Endodermal cell (in vitro differentiated cells): ENCODE data around the gene ZSCAN10. TPM values are rescaled to one million over a fixed set of nuclear protein-coding genes. Genes with fewer than 3 reads are reported as not detected.

Experiments
- DNase-seq: peaks from one replicate; pipeline ENCODE4 v3.0.0-alpha.2; 2017
- H3K27ac ChIP-seq: 2 replicates; pipeline ENCODE4 v1.5.1; 2013; ENCODE audit warnings: mild to moderate bottlenecking, low read depth, low read length, moderate library complexity
- H3K27me3 ChIP-seq: 2 replicates; pipeline ENCODE4 v1.6.1; 2013; ENCODE audit warnings: mild to moderate bottlenecking, low read length, moderate library complexity; ENCODE audit not compliant: insufficient read depth, control insufficient read depth, poor library complexity, severe bottlenecking
- H3K36me3 ChIP-seq: 2 replicates; pipeline ENCODE4 v1.7.0; 2013; ENCODE audit warnings: mild to moderate bottlenecking, low read length, moderate library complexity; ENCODE audit not compliant: control insufficient read depth, insufficient read depth
- H3K4me1 ChIP-seq: one replicate; pipeline ENCODE4 v1.7.0; 2013; ENCODE audit warnings: low read length; ENCODE audit not compliant: control insufficient read depth, insufficient read depth
- H3K4me3 ChIP-seq: 2 replicates; pipeline ENCODE4 v1.5.1; 2013; ENCODE audit warnings: mild to moderate bottlenecking, low read length, moderate library complexity
- H3K9ac ChIP-seq: 2 replicates; pipeline ENCODE4 v1.6.1; 2013; ENCODE audit warnings: mild to moderate bottlenecking, low read length, moderate library complexity; ENCODE audit not compliant: poor library complexity, severe bottlenecking; ENCODE audit errors: extremely low read depth
- H3K9me3 ChIP-seq: 2 replicates; pipeline ENCODE4 v1.6.1; 2013; ENCODE audit warnings: mild to moderate bottlenecking, low read length, moderate library complexity; ENCODE audit not compliant: control insufficient read depth
- H3K27ac Mint-ChIP-seq: 2 replicates; pipeline ENCODE4 v1.8.0; 2020; ENCODE audit warnings: mixed read lengths
- H3K27me3 Mint-ChIP-seq: 2 replicates; pipeline ENCODE4 v1.8.0; 2021; ENCODE audit warnings: mild to moderate bottlenecking, mixed read lengths; ENCODE audit not compliant: insufficient read depth
- H3K36me3 Mint-ChIP-seq: 2 replicates; pipeline ENCODE4 v1.8.0; 2020; ENCODE audit warnings: low read depth, mixed read lengths
- H3K4me1 Mint-ChIP-seq: 2 replicates; pipeline ENCODE4 v1.8.0; 2020; ENCODE audit warnings: mixed read lengths
- H3K4me3 Mint-ChIP-seq: 2 replicates; pipeline ENCODE4 v1.8.0; 2020; ENCODE audit warnings: mild to moderate bottlenecking, moderate library complexity, mixed read lengths
- H3K9me3 Mint-ChIP-seq: 2 replicates; pipeline ENCODE4 v1.8.0; 2020; ENCODE audit warnings: mild to moderate bottlenecking, mixed read lengths
- CTCF ChIP-seq: fragments of 200-600 bp; sonication (generic); conservative IDR thresholded peaks from 2 replicates; pipeline ENCODE4 v1.5.0; 2021; ENCODE audit warnings: antibody characterized with exemption, mild to moderate bottlenecking
- WGBS, 2 experiments: methylation state at CpG; one replicate each; pipeline versions ENCODE4 v1.1.5 to v1.1.7; 2013; ENCODE audit warnings: missing lambda C conversion rate in 2 of 2, mixed read lengths in 1 of 2; ENCODE audit not compliant: insufficient coverage in 1 of 2, insufficient read length in 1 of 2; 5-methylcytosine and 5-hydroxymethylcytosine counted together
- total RNA-seq, 2 donors: library from RNA; stranded (reverse); fragmentation: NEBNext Ultra II Directional in 1 of 2; extraction: Animal tissue kit (Norgen Biotek cat#: 25700) in 1 of 2; gene quantifications; 2 replicates in 1 of 2; 3 replicates in 1 of 2; pipeline ENCODE4 v1.2.1, GENCODE V29; 2021

ZSCAN10 gene
- total RNA-seq, 2 donors from 2014 or later, result 36.6 to 70.0 TPM

- Mint-ChIP-seq H3K4me3 (no peak overlapping the region), H3K27ac (no peak overlapping the region), H3K27me3 (no peaks in the 10 kb centered on the region), H3K36me3 (peaks cover 31% of the 10 kb centered on the region), H3K9me3 (no peaks in the 10 kb centered on the region), H3K4me1 (peaks cover 11% of the 10 kb centered on the region)
- Histone ChIP-seq H3K4me1 (no peaks in the 10 kb centered on the region), H3K4me3 (no peak overlapping the region), H3K9me3 (no peaks in the 10 kb centered on the region), H3K27ac (no peak overlapping the region), H3K9ac (no peak overlapping the region), H3K27me3 (no peaks in the 10 kb centered on the region), H3K36me3 (peaks cover 13% of the 10 kb centered on the region)
- DNase-seq, result no peak
- TF ChIP-seq CTCF, result no peak
- 95 to 97% methylated on average over 16 of the region's 16 CpGs for WGBS, 2 experiments
Measured at GRCh38 chr16:3120435-3120834, 21.3 kb upstream of the ZSCAN10 start.

- peaks cover 11% of the 10 kb centered on the region for H3K4me1 Mint-ChIP-seq
- H3K9me3 Mint-ChIP-seq, result no peaks in the 10 kb centered on the region
- H3K9ac ChIP-seq, result no peak overlapping the region
- H3K36me3 Mint-ChIP-seq, result peaks cover 37% of the 10 kb centered on the region
- H3K9me3 ChIP-seq, result no peaks in the 10 kb centered on the region
- H3K4me3 Mint-ChIP-seq, result no peak overlapping the region
- no peak overlapping the region for H3K4me3 ChIP-seq
- no peak for TF ChIP-seq CTCF
- no peak overlapping the region for H3K27ac Mint-ChIP-seq
- DNase-seq, result no peak
- H3K36me3 ChIP-seq, result peaks cover 18% of the 10 kb centered on the region
- WGBS, 2 experiments, result 95 to 98% methylated on average over 43 to 57 of the region's 57 CpGs
- H3K27ac ChIP-seq, result no peak overlapping the region
- H3K27me3 ChIP-seq, result no peaks in the 10 kb centered on the region
- no peaks in the 10 kb centered on the region for H3K4me1 ChIP-seq
- H3K27me3 Mint-ChIP-seq, result no peaks in the 10 kb centered on the region
Measured at GRCh38 chr16:3119701-3120408, 20.8 kb upstream of the ZSCAN10 start.

- H3K9me3 Mint-ChIP-seq, result no peaks in the 10 kb centered on the region
- peaks cover 9% of the 10 kb centered on the region for H3K4me1 Mint-ChIP-seq
- Histone ChIP-seq H3K36me3 (peaks cover 20% of the 10 kb centered on the region), H3K9me3 (no peaks in the 10 kb centered on the region), H3K9ac (no peak overlapping the region), H3K27ac (no peak overlapping the region), H3K4me3 (no peak overlapping the region), H3K4me1 (no peaks in the 10 kb centered on the region), H3K27me3 (no peaks in the 10 kb centered on the region)
- H3K4me3 Mint-ChIP-seq, result no peak overlapping the region
- H3K36me3 Mint-ChIP-seq, result peaks cover 38% of the 10 kb centered on the region
- no peak for DNase-seq
- 95 to 97% methylated on average over 26 to 33 of the region's 33 CpGs for WGBS, 2 experiments
- TF ChIP-seq CTCF, result no peak
- no peaks in the 10 kb centered on the region for H3K27me3 Mint-ChIP-seq
- no peak overlapping the region for H3K27ac Mint-ChIP-seq
Measured at GRCh38 chr16:3119286-3119685, 20.2 kb upstream of the ZSCAN10 start.
